ENCODE data around the gene ZFHX3.
"Not testable (repeated sequence)": the region's sequence is repeated elsewhere in the genome, so short reads cannot be mapped to it uniquely, and the experiment has no call there.

Gene ZFHX3

GRCh38 chr16:73000907-73001521 is 46.9 kb downstream of the ZFHX3 start:
- in situ Hi-C loops (cut with HindIII; ENCODE audit: low sequenced_read_pairs), result loop anchor here (5.0 kb wide), 1 partner anchor 69 kb away; no protein-coding TSS in a partner anchor

- in situ Hi-C loops (cut with HindIII; ENCODE audit: low sequenced_read_pairs), result loop anchor here (5.0 kb wide), 1 partner anchor 68 kb away; no protein-coding TSS in a partner anchor
Observed at GRCh38 chr16:73000020-73000906, 47.7 kb downstream of the ZFHX3 start.

- in situ Hi-C loops (cut with HindIII; ENCODE audit: low sequenced_read_pairs), result loop anchor here (5.0 kb wide), 1 partner anchor 67 kb away; no protein-coding TSS in a partner anchor
Observed at GRCh38 chr16:72999541-73000019, 48.3 kb downstream of the ZFHX3 start.

- in situ Hi-C loops (cut with HindIII; ENCODE audit: low sequenced_read_pairs), result no loop called here
Observed at GRCh38 chr16:72997141-72997542, 50.8 kb downstream of the ZFHX3 start.

- in situ Hi-C loops (cut with HindIII; ENCODE audit: low sequenced_read_pairs), result no loop called here
Observed at GRCh38 chr16:72996291-72997062, 51.5 kb downstream of the ZFHX3 start.

GRCh38 chr16:72995882-72996270 is 52.1 kb downstream of the ZFHX3 start:
- in situ Hi-C loops (cut with HindIII; ENCODE audit: low sequenced_read_pairs), result not testable (repeated sequence)

GRCh38 chr16:72995151-72995881 is 52.6 kb downstream of the ZFHX3 start:
- in situ Hi-C loops (cut with HindIII; ENCODE audit: low sequenced_read_pairs), result no loop called here

GRCh38 chr16:72992142-72992601 is 55.8 kb downstream of the ZFHX3 start:
- in situ Hi-C loops (cut with HindIII; ENCODE audit: low sequenced_read_pairs), result no loop called here

GRCh38 chr16:72991644-72992043 is 56.3 kb downstream of the ZFHX3 start:
- in situ Hi-C loops (cut with HindIII; ENCODE audit: low sequenced_read_pairs), result no loop called here

- in situ Hi-C loops (cut with HindIII; ENCODE audit: low sequenced_read_pairs), result no loop called here
Observed at GRCh38 chr16:72991211-72991610, 56.7 kb downstream of the ZFHX3 start.

GRCh38 chr16:72990571-72990970 is 57.4 kb downstream of the ZFHX3 start:
- in situ Hi-C loops (cut with HindIII; ENCODE audit: low sequenced_read_pairs), result no loop called here

GRCh38 chr16:72989579-72990551 is 58.1 kb downstream of the ZFHX3 start:
- in situ Hi-C loops (cut with HindIII; ENCODE audit: low sequenced_read_pairs), result no loop called here

- in situ Hi-C loops (cut with HindIII; ENCODE audit: low sequenced_read_pairs), result not testable (repeated sequence)
Observed at GRCh38 chr16:72989203-72989578, 58.7 kb downstream of the ZFHX3 start.

GRCh38 chr16:72988569-72988968 is 59.4 kb downstream of the ZFHX3 start:
- in situ Hi-C loops (cut with HindIII; ENCODE audit: low sequenced_read_pairs), result no loop called here

GRCh38 chr16:72987480-72987901 is 60.4 kb downstream of the ZFHX3 start:
- in situ Hi-C loops (cut with HindIII; ENCODE audit: low sequenced_read_pairs), result no loop called here

- in situ Hi-C loops (cut with HindIII; ENCODE audit: low sequenced_read_pairs), result no loop called here
Observed at GRCh38 chr16:72985995-72986394, 61.9 kb downstream of the ZFHX3 start.

GRCh38 chr16:72985148-72985941 is 62.6 kb downstream of the ZFHX3 start:
- in situ Hi-C loops (cut with HindIII; ENCODE audit: low sequenced_read_pairs), result no loop called here

GRCh38 chr16:72983728-72984350 is 64.1 kb downstream of the ZFHX3 start:
- in situ Hi-C loops (cut with HindIII; ENCODE audit: low sequenced_read_pairs), result no loop called here
